ENCODE data around the gene IQCF6.
"Not testable (repeated sequence)": the region's sequence is repeated elsewhere in the genome, so short reads cannot be mapped to it uniquely, and the experiment has no call there.

Gene IQCF6

DNA sequence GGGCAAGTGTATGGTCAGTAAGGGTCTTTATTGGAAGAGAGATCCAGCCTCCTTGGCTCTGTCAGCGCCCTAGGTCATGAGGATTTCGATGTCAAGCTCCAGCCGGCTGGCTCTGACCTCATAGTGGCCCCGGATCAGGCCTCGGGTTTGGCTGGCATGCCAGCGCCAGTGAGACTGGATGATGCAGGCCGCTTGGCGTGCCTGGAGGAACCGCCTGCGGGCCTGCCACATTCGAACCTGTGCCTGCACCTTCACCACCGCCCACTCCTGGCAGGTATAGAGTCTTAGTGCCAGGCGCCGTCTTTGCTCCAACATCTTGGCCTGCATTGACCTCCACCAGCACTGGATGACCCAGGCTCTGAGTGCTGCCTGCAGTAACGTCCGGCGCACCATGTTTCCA, 483 bp downstream of the IQCF6 start:
- WGBS, 2 experiments, result 92 to 93% methylated on average over 17 of the region's 17 CpGs
- no peak overlapping the region for H3K4me3 ChIP-seq (ENCODE audit: insufficient read depth, low read depth, low read length)
- H3K4me1 ChIP-seq (ENCODE audit: control insufficient read depth, insufficient read depth, low read length), result no peaks in the 10 kb centered on the region
- H3K9me3 ChIP-seq (ENCODE audit: control insufficient read depth, low read length), result no peaks in the 10 kb centered on the region
- no peaks in the 10 kb centered on the region for H3K36me3 ChIP-seq (ENCODE audit: control insufficient read depth, insufficient read depth, low read length)
- H3K27me3 ChIP-seq (ENCODE audit: control insufficient read depth, insufficient read depth, low read length, poor library complexity, severe bottlenecking), result no peaks in the 10 kb centered on the region
- H3K27ac ChIP-seq (ENCODE audit: insufficient read depth, low read depth, low read length, poor library complexity, severe bottlenecking), result no peak overlapping the region

DNA sequence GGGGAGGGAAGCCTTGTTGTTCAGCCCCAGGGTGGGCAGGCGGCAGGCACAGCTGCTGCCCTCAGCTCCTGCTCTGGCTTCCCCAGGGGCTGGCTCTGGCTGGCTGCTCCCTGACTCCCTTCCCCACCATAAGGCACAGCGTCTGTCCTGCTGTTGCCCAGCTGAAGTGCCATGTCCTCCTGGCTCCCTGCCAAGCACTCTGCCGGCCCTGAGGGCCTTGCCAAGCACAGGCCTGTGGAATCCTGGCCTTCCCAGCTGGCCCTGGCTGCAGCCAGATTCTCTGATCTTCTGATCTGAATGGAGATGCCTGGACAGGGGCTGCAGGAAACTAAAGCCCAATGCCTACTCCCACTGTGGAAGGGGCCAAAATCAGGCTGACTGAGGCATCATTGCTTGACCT, 1.1 kb downstream of the IQCF6 start:
- H3K36me3 ChIP-seq (ENCODE audit: control insufficient read depth, insufficient read depth, low read length), result no peaks in the 10 kb centered on the region
- H3K9me3 ChIP-seq (ENCODE audit: control insufficient read depth, low read length), result no peaks in the 10 kb centered on the region
- 85 to 91% methylated on average over 3 of the region's 3 CpGs for WGBS, 2 experiments
- no peak overlapping the region for H3K4me3 ChIP-seq (ENCODE audit: insufficient read depth, low read depth, low read length)
- H3K27ac ChIP-seq (ENCODE audit: insufficient read depth, low read depth, low read length, poor library complexity, severe bottlenecking), result no peak overlapping the region
- no peaks in the 10 kb centered on the region for H3K27me3 ChIP-seq (ENCODE audit: control insufficient read depth, insufficient read depth, low read length, poor library complexity, severe bottlenecking)
- no peaks in the 10 kb centered on the region for H3K4me1 ChIP-seq (ENCODE audit: control insufficient read depth, insufficient read depth, low read length)

GRCh38 chr3:51773529-51774056, 5.4 kb downstream of the IQCF6 start:
- Histone ChIP-seq H3K27me3 (ENCODE audit: control insufficient read depth, insufficient read depth, low read length, poor library complexity, severe bottlenecking) (no peaks in the 10 kb centered on the region), H3K4me1 (ENCODE audit: control insufficient read depth, insufficient read depth, low read length) (no peaks in the 10 kb centered on the region), H3K9me3 (ENCODE audit: control insufficient read depth, low read length) (no peaks in the 10 kb centered on the region), H3K27ac (ENCODE audit: insufficient read depth, low read depth, low read length, poor library complexity, severe bottlenecking) (no peak overlapping the region), H3K4me3 (ENCODE audit: insufficient read depth, low read depth, low read length) (no peak overlapping the region), H3K36me3 (ENCODE audit: control insufficient read depth, insufficient read depth, low read length) (no peaks in the 10 kb centered on the region)
- 44 to 51% methylated on average over 4 of the region's 4 CpGs for WGBS, 2 experiments

GRCh38 chr3:51759203-51759602, 19.8 kb downstream of the IQCF6 start:
- H3K9me3 ChIP-seq (ENCODE audit: control insufficient read depth, low read length), result no peaks in the 10 kb centered on the region
- no peak overlapping the region for H3K27ac ChIP-seq (ENCODE audit: insufficient read depth, low read depth, low read length, poor library complexity, severe bottlenecking)

DNA sequence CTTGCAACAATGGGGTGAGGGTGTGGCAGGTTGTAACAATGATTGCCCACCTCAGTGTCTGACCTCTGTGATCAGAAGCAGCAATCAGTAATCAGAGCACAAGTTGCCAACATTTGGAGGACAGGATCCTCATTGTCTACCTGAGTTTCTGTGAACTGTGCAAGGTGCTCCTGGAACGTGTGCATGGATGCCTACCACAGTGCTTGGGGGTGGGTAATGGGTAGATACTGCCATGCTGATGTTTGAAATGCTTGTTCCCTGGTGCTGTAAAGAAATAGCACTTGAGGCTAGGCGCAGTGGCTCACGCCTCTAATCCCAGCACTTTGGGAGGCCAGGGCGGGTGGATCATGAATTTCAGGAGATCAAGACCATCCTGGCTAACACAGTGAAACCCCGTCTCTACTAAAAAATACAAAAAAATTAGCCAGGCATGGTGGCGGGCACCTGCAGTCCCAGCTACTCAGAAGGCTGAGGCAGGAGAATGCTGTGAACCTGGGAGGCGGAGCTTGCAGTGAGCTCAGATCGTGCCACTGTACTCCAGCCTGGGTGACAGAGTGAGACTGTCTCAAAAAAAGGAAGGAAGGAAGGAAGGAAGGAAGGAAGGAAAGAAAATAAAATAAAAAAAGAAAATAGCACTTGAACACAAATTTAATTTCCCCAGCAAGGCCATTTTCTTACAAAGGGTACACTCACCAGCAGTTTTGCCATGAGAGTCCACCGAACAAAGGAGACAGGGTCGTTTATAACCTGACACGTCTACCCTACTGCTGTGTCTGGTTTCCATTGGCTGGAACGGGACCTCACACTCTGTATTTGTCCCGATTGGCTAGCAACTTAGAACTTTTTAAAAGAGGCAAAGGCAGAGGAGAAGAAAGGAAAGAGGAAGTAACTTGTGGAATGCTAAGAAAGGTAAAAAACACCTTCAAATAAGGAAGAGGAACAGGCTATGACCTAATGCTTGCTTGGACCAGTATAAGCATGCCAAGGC, 25.0 kb downstream of the IQCF6 start:
- H3K36me3 ChIP-seq (ENCODE audit: control insufficient read depth, insufficient read depth, low read length); H3K27ac ChIP-seq (ENCODE audit: insufficient read depth, low read depth, low read length, poor library complexity, severe bottlenecking); H3K27me3 ChIP-seq (ENCODE audit: control insufficient read depth, insufficient read depth, low read length, poor library complexity, severe bottlenecking); H3K4me1 ChIP-seq (ENCODE audit: control insufficient read depth, insufficient read depth, low read length); H3K9me3 ChIP-seq (ENCODE audit: control insufficient read depth, low read length); H3K4me3 ChIP-seq (ENCODE audit: insufficient read depth, low read depth, low read length): not testable (repeated sequence)
- WGBS, 2 experiments, result 88 to 89% methylated on average over 13 of the region's 13 CpGs

More at GRCh38 chr3:51759203-51759602, 19.8 kb downstream of the IQCF6 start:
- no peak overlapping the region for H3K4me3 ChIP-seq (ENCODE audit: insufficient read depth, low read depth, low read length)
- no peaks in the 10 kb centered on the region for H3K27me3 ChIP-seq (ENCODE audit: control insufficient read depth, insufficient read depth, low read length, poor library complexity, severe bottlenecking)
- H3K36me3 ChIP-seq (ENCODE audit: control insufficient read depth, insufficient read depth, low read length), result no peaks in the 10 kb centered on the region
- no peaks in the 10 kb centered on the region for H3K4me1 ChIP-seq (ENCODE audit: control insufficient read depth, insufficient read depth, low read length)

- WGBS, 2 experiments, result 98 to 100% methylated on average over 2 of the region's 2 CpGs
- H3K36me3 ChIP-seq (ENCODE audit: control insufficient read depth, insufficient read depth, low read length), result no peaks in the 10 kb centered on the region
- H3K27me3 ChIP-seq (ENCODE audit: control insufficient read depth, insufficient read depth, low read length, poor library complexity, severe bottlenecking), result no peaks in the 10 kb centered on the region
- H3K4me1 ChIP-seq (ENCODE audit: control insufficient read depth, insufficient read depth, low read length), result no peaks in the 10 kb centered on the region
- H3K9me3 ChIP-seq (ENCODE audit: control insufficient read depth, low read length), result no peaks in the 10 kb centered on the region
- H3K4me3 ChIP-seq (ENCODE audit: insufficient read depth, low read depth, low read length), result no peak overlapping the region
- H3K27ac ChIP-seq (ENCODE audit: insufficient read depth, low read depth, low read length, poor library complexity, severe bottlenecking), result no peak overlapping the region
Measured at GRCh38 chr3:51751287-51751686, 27.8 kb downstream of the IQCF6 start.

GRCh38 chr3:51750878-51751277, 28.2 kb downstream of the IQCF6 start:
- H3K4me3 ChIP-seq (ENCODE audit: insufficient read depth, low read depth, low read length), result no peak overlapping the region
- no peaks in the 10 kb centered on the region for H3K36me3 ChIP-seq (ENCODE audit: control insufficient read depth, insufficient read depth, low read length)
- H3K27me3 ChIP-seq (ENCODE audit: control insufficient read depth, insufficient read depth, low read length, poor library complexity, severe bottlenecking), result no peaks in the 10 kb centered on the region
- WGBS, 2 experiments, result 93 to 95% methylated on average over 1 of the region's 1 CpG
- H3K27ac ChIP-seq (ENCODE audit: insufficient read depth, low read depth, low read length, poor library complexity, severe bottlenecking), result no peak overlapping the region
- H3K9me3 ChIP-seq (ENCODE audit: control insufficient read depth, low read length), result no peaks in the 10 kb centered on the region
- no peaks in the 10 kb centered on the region for H3K4me1 ChIP-seq (ENCODE audit: control insufficient read depth, insufficient read depth, low read length)

DNA sequence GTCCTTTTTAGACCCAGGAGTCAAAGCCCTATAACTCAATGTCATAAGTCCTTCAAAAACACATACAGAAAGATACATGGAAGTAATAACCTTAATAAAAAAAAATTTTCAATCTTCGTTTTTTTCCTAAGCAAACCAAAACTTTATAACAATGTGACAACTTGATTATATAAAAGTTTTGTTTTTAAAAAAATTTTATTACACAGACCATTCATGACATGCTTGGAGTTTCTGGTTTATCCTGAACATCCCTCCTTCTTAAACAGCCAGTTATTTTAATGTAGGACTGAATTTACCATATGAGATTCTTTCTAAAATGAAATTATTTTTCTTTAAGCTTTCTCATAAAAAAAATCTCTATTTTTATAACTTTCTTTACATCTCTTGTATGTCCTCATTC, 30.7 kb downstream of the IQCF6 start:
- H3K4me1 ChIP-seq (ENCODE audit: control insufficient read depth, insufficient read depth, low read length), result no peaks in the 10 kb centered on the region
- no peak overlapping the region for H3K4me3 ChIP-seq (ENCODE audit: insufficient read depth, low read depth, low read length)
- H3K27ac ChIP-seq (ENCODE audit: insufficient read depth, low read depth, low read length, poor library complexity, severe bottlenecking), result no peak overlapping the region
- no CpG with 5 or more reads among the region's 1 CpG for WGBS, 2 experiments
- no peaks in the 10 kb centered on the region for H3K27me3 ChIP-seq (ENCODE audit: control insufficient read depth, insufficient read depth, low read length, poor library complexity, severe bottlenecking)
- H3K36me3 ChIP-seq (ENCODE audit: control insufficient read depth, insufficient read depth, low read length), result no peaks in the 10 kb centered on the region
- H3K9me3 ChIP-seq (ENCODE audit: control insufficient read depth, low read length), result no peaks in the 10 kb centered on the region

GRCh38 chr3:51747840-51748239, 31.2 kb downstream of the IQCF6 start:
- Histone ChIP-seq H3K36me3 (ENCODE audit: control insufficient read depth, insufficient read depth, low read length) (no peaks in the 10 kb centered on the region), H3K27ac (ENCODE audit: insufficient read depth, low read depth, low read length, poor library complexity, severe bottlenecking) (no peak overlapping the region), H3K27me3 (ENCODE audit: control insufficient read depth, insufficient read depth, low read length, poor library complexity, severe bottlenecking) (no peaks in the 10 kb centered on the region), H3K4me3 (ENCODE audit: insufficient read depth, low read depth, low read length) (no peak overlapping the region), H3K4me1 (ENCODE audit: control insufficient read depth, insufficient read depth, low read length) (no peaks in the 10 kb centered on the region), H3K9me3 (ENCODE audit: control insufficient read depth, low read length) (no peaks in the 10 kb centered on the region)

GRCh38 chr3:51742978-51743377, 36.1 kb downstream of the IQCF6 start:
- not testable (repeated sequence) for H3K36me3 ChIP-seq (ENCODE audit: control insufficient read depth, insufficient read depth, low read length); H3K4me1 ChIP-seq (ENCODE audit: control insufficient read depth, insufficient read depth, low read length); H3K27ac ChIP-seq (ENCODE audit: insufficient read depth, low read depth, low read length, poor library complexity, severe bottlenecking); H3K27me3 ChIP-seq (ENCODE audit: control insufficient read depth, insufficient read depth, low read length, poor library complexity, severe bottlenecking); H3K9me3 ChIP-seq (ENCODE audit: control insufficient read depth, low read length); H3K4me3 ChIP-seq (ENCODE audit: insufficient read depth, low read depth, low read length)
- 83 to 88% methylated on average over 4 of the region's 4 CpGs for WGBS, 2 experiments

Data from ectodermal cell (in vitro differentiated cells).